HG03095 (cell line): ENCODE measurements around the gene DPP3.
A peak's percentile ranks its signal among the peaks of the same experiment; 100 is the strongest.
"Not testable (repeated sequence)": the region's sequence is repeated elsewhere in the genome, so short reads cannot be mapped to it uniquely, and the experiment has no call there.

Experiments used
- ATAC-seq: cut with Tn5 transposase; IDR thresholded peaks from one replicate; pipeline ENCODE4 v1.9.1; 2021; ENCODE audit warnings: moderate library complexity; ENCODE audit not compliant: unreplicated experiment

Gene DPP3, protein sequence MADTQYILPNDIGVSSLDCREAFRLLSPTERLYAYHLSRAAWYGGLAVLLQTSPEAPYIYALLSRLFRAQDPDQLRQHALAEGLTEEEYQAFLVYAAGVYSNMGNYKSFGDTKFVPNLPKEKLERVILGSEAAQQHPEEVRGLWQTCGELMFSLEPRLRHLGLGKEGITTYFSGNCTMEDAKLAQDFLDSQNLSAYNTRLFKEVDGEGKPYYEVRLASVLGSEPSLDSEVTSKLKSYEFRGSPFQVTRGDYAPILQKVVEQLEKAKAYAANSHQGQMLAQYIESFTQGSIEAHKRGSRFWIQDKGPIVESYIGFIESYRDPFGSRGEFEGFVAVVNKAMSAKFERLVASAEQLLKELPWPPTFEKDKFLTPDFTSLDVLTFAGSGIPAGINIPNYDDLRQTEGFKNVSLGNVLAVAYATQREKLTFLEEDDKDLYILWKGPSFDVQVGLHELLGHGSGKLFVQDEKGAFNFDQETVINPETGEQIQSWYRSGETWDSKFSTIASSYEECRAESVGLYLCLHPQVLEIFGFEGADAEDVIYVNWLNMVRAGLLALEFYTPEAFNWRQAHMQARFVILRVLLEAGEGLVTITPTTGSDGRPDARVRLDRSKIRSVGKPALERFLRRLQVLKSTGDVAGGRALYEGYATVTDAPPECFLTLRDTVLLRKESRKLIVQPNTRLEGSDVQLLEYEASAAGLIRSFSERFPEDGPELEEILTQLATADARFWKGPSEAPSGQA

DNA sequence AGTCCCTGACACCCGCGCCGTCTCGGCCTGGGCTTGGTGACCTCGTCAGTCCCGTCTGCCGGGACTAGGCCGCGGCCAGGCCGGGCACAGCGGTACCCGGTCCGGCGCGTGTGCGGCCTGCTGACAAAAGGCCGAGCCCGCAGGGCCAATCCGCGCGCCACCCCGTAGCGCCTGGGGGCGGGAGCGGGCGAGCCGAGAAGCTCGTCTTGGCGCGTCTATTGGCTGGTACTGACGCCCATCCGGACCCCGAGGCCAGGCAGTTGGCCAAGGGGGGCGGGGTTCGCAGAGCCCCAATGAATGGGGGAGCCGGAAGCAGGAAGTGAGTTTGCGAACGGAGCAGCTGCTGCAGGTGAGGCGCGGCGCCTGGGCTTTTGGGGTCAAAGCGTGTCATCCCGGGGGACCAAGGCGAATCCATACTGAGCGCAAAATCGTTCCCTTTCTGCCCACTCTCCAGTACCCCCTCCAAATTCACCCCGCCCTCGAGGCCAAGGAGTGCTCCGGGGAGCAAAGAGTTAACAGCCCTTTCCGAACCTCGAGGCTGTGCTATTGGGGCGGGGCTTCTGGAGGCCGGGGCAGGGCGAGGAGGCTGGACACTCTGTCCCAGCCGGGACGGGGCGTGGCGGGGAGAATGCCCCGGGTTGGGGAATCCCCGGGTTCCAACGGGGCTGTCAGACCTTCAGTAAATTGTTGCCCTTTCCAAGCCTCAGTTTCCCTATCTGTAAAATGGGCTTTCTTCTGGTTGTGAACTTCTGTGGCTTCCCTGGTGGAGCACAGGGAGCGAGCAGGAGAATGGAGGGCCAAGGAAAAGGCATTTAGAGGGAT lies at the start of gene DPP3:
Gene DPP3, plus strand, starts transcription at position 318 of the 822 bp plus-strand sequence. CDS start 1,767 bp downstream, outside the sequence.
- peak; percentile 81 for ATAC-seq

- not testable (repeated sequence) for ATAC-seq
Observed at GRCh38 chr11:66431287-66431686, 48.9 kb upstream of the DPP3 start.

GRCh38 chr11:66431871-66432329 lies 48.3 kb upstream of the DPP3 start:
- ATAC-seq: not testable (repeated sequence)

- no peak for ATAC-seq
Observed at GRCh38 chr11:66432597-66432996, 47.6 kb upstream of the DPP3 start.

DNA sequence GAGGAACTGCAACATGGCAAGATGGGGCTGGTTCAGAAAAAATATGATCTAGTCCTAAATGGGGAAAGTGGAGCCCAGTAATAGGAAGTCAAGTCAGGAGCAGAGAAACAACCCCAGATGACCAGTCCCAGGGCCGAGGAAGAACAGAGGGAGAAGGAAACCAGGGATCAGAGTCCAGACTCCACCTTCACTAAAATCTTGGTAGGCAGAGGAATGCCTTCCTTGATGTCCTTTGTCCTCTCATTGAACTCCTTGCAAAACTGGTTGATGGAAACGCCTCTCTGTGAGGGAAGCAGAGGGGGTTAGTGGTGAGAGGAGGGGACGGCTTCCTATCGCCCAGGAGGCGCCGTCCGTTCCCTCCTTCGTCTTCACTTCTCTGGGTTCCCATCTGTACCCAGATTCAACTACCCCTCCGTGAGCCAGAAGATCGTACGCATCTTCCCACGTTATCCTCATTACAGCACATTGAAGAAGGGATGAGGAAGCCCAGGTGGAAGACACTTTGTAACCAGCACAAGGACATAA lies 42.2 kb upstream of the DPP3 start:
- no peak for ATAC-seq

GRCh38 chr11:66438504-66439466 lies 41.4 kb upstream of the DPP3 start, which contains the start of gene MRPL11:
MRPL11 (minus strand) TSS chr11:66438848; CDS start chr11:66438754, 94 bp downstream.
- ATAC-seq: peak; percentile 89

DNA sequence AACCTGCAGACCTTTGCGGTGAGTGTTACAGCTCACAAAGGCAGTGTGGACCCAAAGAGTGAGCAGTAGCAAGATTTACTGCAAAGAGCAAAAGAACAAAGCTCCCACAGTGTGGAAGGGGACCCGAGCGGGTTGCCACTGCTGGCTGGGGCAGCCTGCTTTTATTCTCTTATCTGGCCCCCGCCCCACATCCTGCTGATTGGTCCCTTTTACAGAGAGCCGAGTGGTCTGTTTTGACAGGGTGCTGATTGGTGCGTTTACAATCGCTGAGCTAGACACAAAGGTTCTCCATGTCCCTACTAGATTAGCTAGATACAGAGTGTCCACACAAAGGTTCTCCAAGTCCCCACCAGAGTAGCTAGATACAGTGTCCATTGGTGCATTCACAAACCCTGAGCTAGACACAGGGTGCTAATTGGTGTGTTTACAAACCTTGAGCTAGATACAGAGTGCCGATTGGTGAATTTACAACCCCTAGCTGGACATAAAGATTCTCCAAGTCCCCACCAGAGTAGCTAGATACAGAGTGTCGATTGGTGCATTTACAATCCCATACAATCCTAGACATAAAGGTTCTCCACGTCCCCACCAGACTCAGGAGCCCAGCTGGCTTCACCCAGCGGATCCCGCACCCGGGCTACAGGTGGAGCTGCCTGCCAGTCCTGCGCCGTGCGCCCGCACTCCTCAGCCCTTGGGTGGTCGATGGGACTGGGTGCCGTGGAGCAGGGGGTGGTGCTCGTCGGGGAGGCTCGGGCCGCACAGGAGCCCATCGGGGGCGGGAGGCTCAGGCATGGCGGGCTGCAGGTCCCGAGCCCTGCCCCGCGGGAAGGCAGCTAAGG lies 39.9 kb upstream of the DPP3 start:
- ATAC-seq: not testable (repeated sequence)

DNA sequence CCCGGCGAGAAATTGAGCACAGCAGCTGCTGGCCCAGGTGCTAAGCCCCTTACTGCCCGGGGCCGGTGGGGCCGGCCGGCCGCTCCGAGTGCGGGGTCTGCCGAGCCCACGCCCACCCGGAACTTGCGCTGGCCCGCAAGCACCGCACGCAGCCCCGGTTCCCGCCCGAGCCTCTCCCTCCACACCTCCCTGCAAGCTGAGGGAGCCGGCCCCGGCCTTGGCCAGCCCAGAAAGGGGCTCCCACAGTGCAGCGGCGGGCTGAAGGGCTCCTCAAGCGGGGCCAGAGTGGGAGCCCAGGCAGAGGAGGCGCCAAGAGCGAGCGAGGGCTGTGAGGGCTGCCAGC lies 39.3 kb upstream of the DPP3 start:
- not testable (repeated sequence) for ATAC-seq

GRCh38 chr11:66443602-66444001 lies 36.6 kb upstream of the DPP3 start:
- ATAC-seq: no peak

- no peak for ATAC-seq
Observed at GRCh38 chr11:66447012-66447411, 33.2 kb upstream of the DPP3 start.

DNA sequence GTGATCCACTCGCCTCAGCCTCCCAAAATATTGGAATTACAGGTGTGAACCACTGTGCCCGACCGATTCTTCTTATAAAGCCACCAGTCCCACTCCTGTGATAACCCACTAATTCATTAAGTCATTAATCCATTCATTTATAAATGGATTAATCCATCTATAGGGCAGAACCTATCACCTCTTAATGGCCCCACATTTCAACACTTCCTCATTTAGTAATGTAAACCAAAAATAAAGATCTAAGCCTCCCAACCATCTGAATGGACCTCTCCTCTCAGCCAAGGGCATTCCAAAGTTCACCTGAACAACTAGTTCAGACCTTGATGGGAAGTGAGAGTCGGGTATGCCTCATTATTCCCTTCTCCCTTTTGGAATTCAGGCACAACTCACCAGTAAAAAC lies 31.7 kb upstream of the DPP3 start:
- ATAC-seq: no peak

- ATAC-seq: no peak
Observed at GRCh38 chr11:66450560-66450959, 29.7 kb upstream of the DPP3 start.

GRCh38 chr11:66451663-66452062 lies 28.6 kb upstream of the DPP3 start:
- no peak for ATAC-seq

GRCh38 chr11:66454247-66454646 lies 26.0 kb upstream of the DPP3 start:
- no peak for ATAC-seq

- no peak for ATAC-seq
Observed at GRCh38 chr11:66454828-66455227, 25.4 kb upstream of the DPP3 start.

- ATAC-seq: no peak
Observed at GRCh38 chr11:66457826-66458225, 22.4 kb upstream of the DPP3 start.

GRCh38 chr11:66459138-66459778 lies 21.0 kb upstream of the DPP3 start:
- ATAC-seq: no peak

DNA sequence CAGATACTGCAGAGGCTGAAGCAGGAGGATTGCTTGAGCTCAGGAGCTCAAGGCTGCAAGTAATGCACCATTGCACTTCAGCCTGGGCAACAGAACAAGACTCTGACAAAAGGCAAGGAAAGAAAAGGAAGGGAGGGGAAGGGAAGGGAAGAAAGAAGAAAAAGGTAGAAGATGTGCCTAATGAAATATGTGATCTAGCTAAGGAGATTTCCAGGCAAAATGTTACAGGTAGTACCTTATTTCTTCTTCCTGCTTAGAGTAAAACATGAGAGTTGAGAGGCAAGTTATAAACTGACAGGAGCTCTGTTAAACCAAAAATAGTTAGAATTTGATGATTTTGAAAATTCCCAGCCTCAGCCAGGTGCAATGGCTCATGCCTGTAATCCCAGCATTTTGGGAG lies 18.2 kb upstream of the DPP3 start:
- ATAC-seq: no peak
